Epithelial cell of esophagus (primary cell): ENCODE data around the gene PAPSS2.
"Not testable (repeated sequence)": the region's sequence is repeated elsewhere in the genome, so short reads cannot be mapped to it uniquely, and the experiment has no call there.

Experiments
- DNase-seq: peaks from one replicate; pipeline ENCODE4 v3.0.0; 2010; ENCODE audit warnings: low read depth
- H3K4me3 ChIP-seq: 2 replicates; pipeline ENCODE4 v1.5.1; 2011; ENCODE audit warnings: mild to moderate bottlenecking, low read length, control low read depth
- CTCF ChIP-seq: IDR thresholded peaks from 2 replicates; pipeline ENCODE4 v1.5.1; 2011; ENCODE audit warnings: low read depth, mild to moderate bottlenecking, low read length, control low read depth, inconsistent platforms; ENCODE audit not compliant: insufficient read depth; ENCODE audit errors: missing control alignments

The PAPSS2 gene

DNA sequence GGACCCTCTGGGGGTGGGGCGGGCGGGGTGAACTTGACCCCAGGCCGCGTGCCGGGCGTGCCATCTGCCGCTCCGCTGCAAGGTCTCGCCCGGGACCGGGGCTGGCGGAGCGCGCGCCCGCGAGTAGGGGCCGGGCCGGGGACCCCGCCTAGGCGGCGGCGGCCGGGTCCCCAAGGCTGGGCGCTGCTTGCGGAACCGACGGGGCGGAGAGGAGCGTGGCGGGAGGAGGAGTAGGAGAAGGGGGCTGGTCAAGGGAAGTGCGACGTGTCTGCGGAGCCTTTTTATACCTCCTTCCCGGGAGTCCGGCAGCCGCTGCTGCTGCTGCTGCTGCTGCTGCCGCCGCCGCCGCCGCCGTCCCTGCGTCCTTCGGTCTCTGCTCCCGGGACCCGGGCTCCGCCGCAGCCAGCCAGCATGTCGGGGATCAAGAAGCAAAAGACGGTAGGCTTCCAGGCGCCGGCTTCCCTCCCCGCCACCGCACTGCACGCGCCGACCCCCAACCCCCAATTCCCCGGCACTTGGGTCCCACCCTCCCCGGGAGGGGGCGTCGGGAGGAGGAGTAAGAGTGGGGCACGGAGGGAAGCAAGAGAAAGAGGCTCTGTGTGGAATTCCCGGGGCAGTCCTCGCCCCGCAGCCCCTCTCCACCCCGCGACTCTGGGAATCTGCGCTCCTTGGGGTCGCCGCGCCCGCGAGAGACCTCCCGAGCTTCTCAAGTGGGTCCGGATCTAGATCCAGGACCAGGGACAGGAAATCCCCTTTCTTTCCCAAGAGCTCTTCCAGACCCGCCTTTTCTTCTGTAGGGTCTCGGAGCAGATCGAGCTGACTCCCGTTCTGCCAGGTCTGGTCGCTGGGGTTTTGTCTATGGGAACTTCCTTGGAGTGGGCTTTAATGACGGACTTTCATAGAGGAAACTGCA is at the start of gene PAPSS2:
TSS of gene PAPSS2 (plus strand) at position 308 of the 913 bp plus-strand sequence. CDS start at position 412, 104 bp downstream.
- peak; percentile 49 for DNase-seq
- no peak for TF ChIP-seq CTCF
- peak within 1 kb of the TSS; percentile 56 for H3K4me3 ChIP-seq

- not testable (repeated sequence) for DNase-seq, H3K4me3 ChIP-seq
These were observed 48.3 kb upstream of the PAPSS2 start for GRCh38 chr10:87611341-87611740.

DNA sequence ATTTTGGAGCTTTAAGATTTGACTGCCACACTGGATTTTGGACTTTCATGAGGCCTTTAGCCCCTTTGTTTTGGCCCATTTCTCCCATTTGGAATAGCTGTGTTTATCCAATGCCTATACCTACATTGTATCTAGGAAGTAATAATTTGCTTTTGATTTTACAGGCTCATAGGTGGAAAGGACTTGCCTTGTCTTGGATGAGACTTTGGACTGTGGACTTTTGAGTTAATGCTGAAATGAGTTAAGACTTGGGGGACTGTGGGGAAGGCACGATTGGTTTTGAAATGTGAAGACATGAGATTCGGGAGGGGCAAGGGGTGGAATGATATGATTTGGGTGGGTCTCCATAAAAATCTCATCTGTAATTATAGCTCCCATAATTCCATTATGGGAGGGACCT is 47.6 kb upstream of the PAPSS2 start:
- DNase-seq = no peak
- H3K4me3 ChIP-seq = no peak overlapping the region
- TF ChIP-seq CTCF = no peak

DNA sequence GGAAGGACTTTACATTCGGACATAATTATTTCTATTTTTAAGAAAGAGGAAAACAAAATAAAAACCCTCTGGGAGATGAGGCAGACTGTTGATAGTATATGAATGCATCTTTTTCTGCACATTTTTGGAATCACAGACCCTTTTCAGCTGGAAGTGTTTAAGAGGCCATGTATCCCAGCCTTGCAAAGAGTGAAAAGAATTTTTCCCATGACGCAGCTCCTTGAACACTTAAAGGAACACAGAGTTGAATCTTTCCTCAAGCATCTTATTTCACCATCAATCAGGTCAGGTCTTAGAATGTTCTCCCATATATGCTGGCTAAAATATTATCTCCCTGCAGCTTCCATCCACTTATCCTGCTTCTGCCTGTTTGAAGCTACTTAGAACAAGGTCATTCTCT is 45.9 kb upstream of the PAPSS2 start:
- no peak overlapping the region for H3K4me3 ChIP-seq
- no peak for TF ChIP-seq CTCF
- no peak for DNase-seq

- H3K4me3 ChIP-seq = no peak overlapping the region
- no peak for TF ChIP-seq CTCF
- no peak for DNase-seq
These were observed 43.8 kb upstream of the PAPSS2 start for GRCh38 chr10:87615856-87616255.

DNA sequence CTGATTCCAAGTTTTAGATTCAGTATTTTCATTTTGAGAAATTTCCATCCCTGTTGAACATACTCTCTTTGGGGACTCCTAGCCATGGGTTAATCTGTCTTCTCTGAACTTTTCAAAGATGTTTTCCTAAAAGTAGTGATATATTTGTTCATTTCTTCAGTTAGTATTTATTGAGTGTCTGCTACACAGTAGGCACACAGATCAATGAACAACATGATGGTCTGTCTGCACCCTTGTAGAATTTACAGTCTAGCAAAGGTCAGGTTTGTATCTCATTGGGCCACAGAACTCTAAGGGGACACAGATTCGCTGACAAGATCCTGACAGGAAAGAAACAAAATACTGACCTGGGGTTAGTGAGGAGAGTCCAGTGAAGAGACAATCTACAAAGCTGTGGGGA is 42.2 kb upstream of the PAPSS2 start:
- no peak overlapping the region for H3K4me3 ChIP-seq
- no peak for TF ChIP-seq CTCF
- DNase-seq = no peak

GRCh38 chr10:87618566-87619423 is 40.9 kb upstream of the PAPSS2 start:
- TF ChIP-seq CTCF = no peak
- DNase-seq = no peak

More at GRCh38 chr10:87618566-87619423, 40.9 kb upstream of the PAPSS2 start:
- H3K4me3 ChIP-seq = no peak overlapping the region
